IMR-90 (cell line): Measurements from ENCODE around the gene DNAJC17. TPM values are rescaled to one million over a fixed set of nuclear protein-coding genes. Genes with fewer than 3 reads are reported as not detected.

Experiments used
- ATAC-seq: fragments of 200-7000 bp; cut with Tn5 transposase; 2 replicates; pipeline ENCODE4 v1.9.1; 2020; ENCODE audit warnings: low read depth, mild to moderate bottlenecking, moderate library complexity
- BruUV-seq: library from RNA; stranded (reverse); fragments of 400-500 nt; replicated peaks from 2 replicates; lab custom pipeline; 2021; lab: Mats Ljungman, UMichigan
- CTCF ChIA-PET: fragments of 300-600 bp; formaldehyde crosslinking; extraction: SDS; loops from one replicate; lab custom pipeline; 2021; ENCODE audit warnings: antibody characterized with exemption; lab: Yijun Ruan, JAX
- POLR2A ChIA-PET: fragments of 300-600 bp; sonication (Branson Sonifier 250); formaldehyde crosslinking; loops from one replicate; lab custom pipeline; 2022; ENCODE audit warnings: antibody characterized with exemption; ENCODE audit not compliant: unreplicated experiment; lab: Charles Lee
- DNase-seq: peaks from one replicate; pipeline ENCODE4 v3.0.0; 2013
- H2AFZ ChIP-seq: replicated peaks from 2 replicates; pipeline ENCODE3; 2013; ENCODE audit warnings: low read length, mild to moderate bottlenecking; ENCODE audit not compliant: poor library complexity
- H2AK5ac ChIP-seq: 2 replicates; pipeline ENCODE4 v1.6.1; 2013; ENCODE audit warnings: low read depth, low read length, inconsistent platforms
- H2AK9ac ChIP-seq: replicated peaks from 2 replicates; pipeline ENCODE3; 2013; ENCODE audit warnings: mild to moderate bottlenecking, low read depth, low read length, moderate library complexity; ENCODE audit not compliant: poor library complexity
- H2BK120ac ChIP-seq: 2 replicates; pipeline ENCODE4 v1.6.1; 2013; ENCODE audit warnings: low read depth, low read length, inconsistent platforms
- H2BK15ac ChIP-seq: 3 replicates; pipeline ENCODE4 v1.6.1; 2013; ENCODE audit warnings: low read depth, low read length, inconsistent platforms
- H2BK20ac ChIP-seq: 2 replicates; pipeline ENCODE4 v1.6.1; 2013; ENCODE audit warnings: low read depth, mild to moderate bottlenecking, inconsistent platforms, low read length, moderate library complexity
- H2BK5ac ChIP-seq: 2 replicates; pipeline ENCODE4 v1.6.1; 2013; ENCODE audit warnings: mild to moderate bottlenecking, low read depth, low read length, inconsistent platforms; ENCODE audit not compliant: poor library complexity, severe bottlenecking
- H3K14ac ChIP-seq: replicated peaks from 2 replicates; pipeline ENCODE4 v1.6.1; 2013; ENCODE audit warnings: low read depth, low read length, inconsistent platforms
- H3K18ac ChIP-seq: 2 replicates; pipeline ENCODE4 v1.6.1; 2013; ENCODE audit warnings: low read depth, low read length, control low read depth
- H3K23ac ChIP-seq: 2 replicates; pipeline ENCODE4 v1.6.1; 2013; ENCODE audit warnings: low read depth, low read length, inconsistent platforms
- H3K27ac ChIP-seq: 2 replicates; pipeline ENCODE4 v1.5.1; 2013; ENCODE audit warnings: mild to moderate bottlenecking, control low read depth, low read length; ENCODE audit not compliant: insufficient read depth
- H3K27me3 ChIP-seq: 2 replicates; pipeline ENCODE4 v1.6.1; 2013; ENCODE audit warnings: low read length; ENCODE audit not compliant: control insufficient read depth, insufficient read depth
- H3K36me3 ChIP-seq: 2 replicates; pipeline ENCODE4 v1.6.1; 2013; ENCODE audit warnings: low read length, mixed read lengths; ENCODE audit not compliant: control insufficient read depth, insufficient read depth
- H3K4ac ChIP-seq: 2 replicates; pipeline ENCODE4 v1.6.1; 2013; ENCODE audit warnings: low read depth, low read length, inconsistent platforms
- H3K4me1 ChIP-seq: 2 replicates; pipeline ENCODE4 v1.6.1; 2013; ENCODE audit warnings: low read length, mixed read lengths; ENCODE audit not compliant: control insufficient read depth, insufficient read depth
- H3K4me2 ChIP-seq: 2 replicates; pipeline ENCODE4 v1.6.1; 2013; ENCODE audit warnings: low read depth, mild to moderate bottlenecking, control low read depth, low read length, moderate library complexity
- H3K4me3 ChIP-seq: 2 replicates; pipeline ENCODE4 v1.5.1; 2013; ENCODE audit warnings: low read depth, mild to moderate bottlenecking, control low read depth, low read length, moderate library complexity; ENCODE audit not compliant: insufficient read depth
- H3K56ac ChIP-seq: 2 replicates; pipeline ENCODE4 v1.6.1; 2013; ENCODE audit warnings: low read length, inconsistent platforms; ENCODE audit not compliant: insufficient read depth; ENCODE audit errors: extremely low read depth
- H3K79me1 ChIP-seq, 2 experiments: 2 replicates each; pipeline ENCODE4 v1.6.1; 2013; ENCODE audit warnings: low read length in 2 of 2, inconsistent platforms in 1 of 2, low read depth in 1 of 2
- H3K9ac ChIP-seq: 2 replicates; pipeline ENCODE4 v1.6.1; 2013; ENCODE audit warnings: low read depth, low read length, control low read depth
- H3K9me1 ChIP-seq: 2 replicates; pipeline ENCODE4 v1.6.1; 2013; ENCODE audit warnings: low read length, inconsistent platforms; ENCODE audit not compliant: insufficient read depth
- H3K9me3 ChIP-seq: 2 replicates; pipeline ENCODE4 v1.6.1; 2013; ENCODE audit warnings: low read length; ENCODE audit not compliant: control insufficient read depth, insufficient read depth
- H4K20me1 ChIP-seq: 2 replicates; pipeline ENCODE4 v1.6.1; 2013; ENCODE audit warnings: low read length, inconsistent platforms; ENCODE audit not compliant: insufficient read depth
- H4K5ac ChIP-seq: 2 replicates; pipeline ENCODE4 v1.6.1; 2013; ENCODE audit warnings: mild to moderate bottlenecking, low read depth, low read length, control low read depth
- H4K8ac ChIP-seq, 2 experiments: 2 replicates each; pipeline ENCODE4 v1.6.1; 2013; ENCODE audit warnings: low read depth in 2 of 2, low read length in 2 of 2, control low read depth in 1 of 2, inconsistent platforms in 1 of 2
- H4K91ac ChIP-seq: 2 replicates; pipeline ENCODE4 v1.6.1; 2013; ENCODE audit warnings: low read depth, low read length, inconsistent platforms; ENCODE audit not compliant: insufficient read depth
- BHLHE40 ChIP-seq: fragments of 150-350 bp; IDR thresholded peaks from 2 replicates; pipeline ENCODE4 v1.6.1; 2016; ENCODE audit warnings: mild to moderate bottlenecking, low read depth, low read length
- CEBPB ChIP-seq: IDR thresholded peaks from 2 replicates; pipeline ENCODE4 v1.6.1; 2012; ENCODE audit warnings: low read depth, low read length, improper control_type of control experiment
- CHD1 ChIP-seq: IDR thresholded peaks from 2 replicates; pipeline ENCODE4 v1.6.1; 2012; ENCODE audit warnings: low read depth, low read length, improper control_type of control experiment
- FOS ChIP-seq: fragments of 150-350 bp; IDR thresholded peaks from 2 replicates; pipeline ENCODE4 v1.6.1; 2016; ENCODE audit warnings: low read depth, low read length
- MAFK ChIP-seq: IDR thresholded peaks from 2 replicates; pipeline ENCODE4 v1.6.1; 2012; ENCODE audit warnings: low read depth, low read length, improper control_type of control experiment
- MAZ ChIP-seq: IDR thresholded peaks from 2 replicates; pipeline ENCODE4 v1.6.1; 2012; ENCODE audit warnings: low read depth, mild to moderate bottlenecking, low read length, improper control_type of control experiment, moderate library complexity, borderline replicate concordance
- MXI1 ChIP-seq: IDR thresholded peaks from 2 replicates; pipeline ENCODE4 v1.6.1; 2012; ENCODE audit warnings: low read depth, mild to moderate bottlenecking, low read length, moderate library complexity, borderline replicate concordance
- NFE2L2 ChIP-seq: fragments of 150-350 bp; IDR thresholded peaks from 2 replicates; pipeline ENCODE4 v1.6.1; 2016; ENCODE audit warnings: low read depth, mild to moderate bottlenecking, low read length
- POLR2A ChIP-seq: IDR thresholded peaks from 2 replicates; pipeline ENCODE4 v1.6.1; 2012; ENCODE audit warnings: mild to moderate bottlenecking, low read depth, low read length
- RAD21 ChIP-seq: IDR thresholded peaks from 2 replicates; pipeline ENCODE4 v1.6.1; 2012; ENCODE audit warnings: low read length, improper control_type of control experiment
- RCOR1 ChIP-seq: IDR thresholded peaks from 2 replicates; pipeline ENCODE4 v1.6.1; 2012; ENCODE audit warnings: mild to moderate bottlenecking, low read length, improper control_type of control experiment; ENCODE audit not compliant: insufficient replicate concordance
- RFX5 ChIP-seq: IDR thresholded peaks from 2 replicates; pipeline ENCODE4 v1.8.0; 2012; ENCODE audit warnings: low read depth, mild to moderate bottlenecking, low read length, moderate library complexity
- SMC3 ChIP-seq: fragments of 150-350 bp; IDR thresholded peaks from 2 replicates; pipeline ENCODE4 v1.6.1; 2016; ENCODE audit warnings: low read depth, mild to moderate bottlenecking, antibody characterized with exemption, low read length, moderate library complexity
- USF2 ChIP-seq: fragments of 150-350 bp; IDR thresholded peaks from 2 replicates; pipeline ENCODE4 v1.6.1; 2017; ENCODE audit warnings: mild to moderate bottlenecking, antibody characterized with exemption, low read length, low read depth
- WGBS, 2 experiments: methylation state at CpG; one replicate each; pipeline versions ENCODE4 v1.1.5 to v1.1.7; 2013; ENCODE audit warnings: missing lambda C conversion rate in 2 of 2; ENCODE audit not compliant: insufficient read length in 1 of 2; ENCODE audit errors: extremely low coverage in 2 of 2; 5-methylcytosine and 5-hydroxymethylcytosine counted together
- dilution Hi-C: fragments of 300-500 bp; cut with HindIII; formaldehyde crosslinking; loops from one replicate; pipeline ENCODE4 v1.14.3; 2018; ENCODE audit warnings: low sequenced_read_pairs; ENCODE audit not compliant: unreplicated experiment
- in situ Hi-C: fragments of 300-500 bp; cut with MboI; formaldehyde crosslinking; loops from 3 replicates; pipeline ENCODE4 v1.14.3; 2019; ENCODE audit warnings: low sequenced_read_pairs, inconsistent platforms, mixed read lengths
- intact Hi-C: fragments of 100-400 bp; cut with micrococcal nuclease; formaldehyde crosslinking; loops from 2 replicates; pipeline ENCODE4 v1.10.0; 2022
- polyA plus RNA-seq, 3 experiments: library from polyadenylated mRNA; depleted of rRNA; stranded (reverse); fragments of >200 nt; gene quantifications; 2 replicates each; pipeline ENCODE4 v1.2.3, GENCODE V29; 2012; ENCODE audit warnings: low replicate concordance in 1 of 3
- total RNA-seq: library from RNA; depleted of rRNA; stranded (reverse); fragments of >200 nt; gene quantifications from 2 replicates; pipeline ENCODE4 v1.2.3, GENCODE V29; 2012
- TF ChIP-seq, protein P1 (sequence below): conservative IDR thresholded peaks from 2 replicates; pipeline ENCODE4 v1.5.1; 2012; ENCODE audit warnings: mild to moderate bottlenecking, low read depth, low read length, improper control_type of control experiment
- TF ChIP-seq, protein P2 (sequence below): fragments of 150-350 bp; IDR thresholded peaks from 2 replicates; pipeline ENCODE4 v1.6.1; 2016; ENCODE audit warnings: low read depth, mild to moderate bottlenecking, low read length, moderate library complexity, borderline replicate concordance

DNAJC17 gene
- total and polyA plus RNA-seq, 2 of the 4 experiments (the other 2 are of a cell fraction), result 58.6 to 107 TPM

GRCh38 chr15:40755812-40756208, 51.5 kb downstream of the DNAJC17 start:
- no peak overlapping the region; the same call in 1 of the 2 replicates for H3K4me3 ChIP-seq
- H3K18ac ChIP-seq, result no peak overlapping the region
- H3K4me1 ChIP-seq, result peaks cover 1% of the 10 kb centered on the region; the same call in 1 of the 2 replicates
- TF ChIP-seq, protein P1, sequence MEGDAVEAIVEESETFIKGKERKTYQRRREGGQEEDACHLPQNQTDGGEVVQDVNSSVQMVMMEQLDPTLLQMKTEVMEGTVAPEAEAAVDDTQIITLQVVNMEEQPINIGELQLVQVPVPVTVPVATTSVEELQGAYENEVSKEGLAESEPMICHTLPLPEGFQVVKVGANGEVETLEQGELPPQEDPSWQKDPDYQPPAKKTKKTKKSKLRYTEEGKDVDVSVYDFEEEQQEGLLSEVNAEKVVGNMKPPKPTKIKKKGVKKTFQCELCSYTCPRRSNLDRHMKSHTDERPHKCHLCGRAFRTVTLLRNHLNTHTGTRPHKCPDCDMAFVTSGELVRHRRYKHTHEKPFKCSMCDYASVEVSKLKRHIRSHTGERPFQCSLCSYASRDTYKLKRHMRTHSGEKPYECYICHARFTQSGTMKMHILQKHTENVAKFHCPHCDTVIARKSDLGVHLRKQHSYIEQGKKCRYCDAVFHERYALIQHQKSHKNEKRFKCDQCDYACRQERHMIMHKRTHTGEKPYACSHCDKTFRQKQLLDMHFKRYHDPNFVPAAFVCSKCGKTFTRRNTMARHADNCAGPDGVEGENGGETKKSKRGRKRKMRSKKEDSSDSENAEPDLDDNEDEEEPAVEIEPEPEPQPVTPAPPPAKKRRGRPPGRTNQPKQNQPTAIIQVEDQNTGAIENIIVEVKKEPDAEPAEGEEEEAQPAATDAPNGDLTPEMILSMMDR, result no peak
- no peak for TF ChIP-seq CHD1
- TF ChIP-seq, protein P2, sequence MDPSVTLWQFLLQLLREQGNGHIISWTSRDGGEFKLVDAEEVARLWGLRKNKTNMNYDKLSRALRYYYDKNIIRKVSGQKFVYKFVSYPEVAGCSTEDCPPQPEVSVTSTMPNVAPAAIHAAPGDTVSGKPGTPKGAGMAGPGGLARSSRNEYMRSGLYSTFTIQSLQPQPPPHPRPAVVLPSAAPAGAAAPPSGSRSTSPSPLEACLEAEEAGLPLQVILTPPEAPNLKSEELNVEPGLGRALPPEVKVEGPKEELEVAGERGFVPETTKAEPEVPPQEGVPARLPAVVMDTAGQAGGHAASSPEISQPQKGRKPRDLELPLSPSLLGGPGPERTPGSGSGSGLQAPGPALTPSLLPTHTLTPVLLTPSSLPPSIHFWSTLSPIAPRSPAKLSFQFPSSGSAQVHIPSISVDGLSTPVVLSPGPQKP, result no peak
- no peak for TF ChIP-seq USF2
- TF ChIP-seq RFX5, result no peak
- TF ChIP-seq RAD21, result no peak
- TF ChIP-seq NFE2L2, result no peak
- no peak for TF ChIP-seq SMC3
- TF ChIP-seq MAZ, result no peak
- TF ChIP-seq CEBPB, result no peak
- TF ChIP-seq FOS, result no peak
- no peak for TF ChIP-seq MAFK
- TF ChIP-seq MXI1, result no peak
- TF ChIP-seq POLR2A, result no peak
- no peak for TF ChIP-seq RCOR1
- TF ChIP-seq BHLHE40, result no peak
- H3K56ac ChIP-seq, result peak overlapping the region; percentile 87; the same call in 1 of the 2 replicates
- no peak overlapping the region for H2BK20ac ChIP-seq
- WGBS, 2 experiments, result 92% methylated on average over 5 of the region's 10 CpGs; no CpG with 5 or more reads in 1 of the 2 experiments
- in situ Hi-C loops, result no loop called here
- no peaks in the 10 kb centered on the region for H3K9me3 ChIP-seq
- H3K4me2 ChIP-seq, result peak overlapping the region; percentile 74
- no peak overlapping the region for H2BK5ac ChIP-seq
- H4K91ac ChIP-seq, result no peak overlapping the region
- no peak overlapping the region for H2BK120ac ChIP-seq
- no peak for DNase-seq
- H3K9me1 ChIP-seq, result no peaks in the 10 kb centered on the region
- peak overlapping the region; percentile 92 for H3K9ac ChIP-seq
- H4K5ac ChIP-seq, result no peak overlapping the region
- no TSS peak for BruUV-seq
- H2AFZ ChIP-seq, result peak overlapping the region; percentile 77
- ChIA-PET POLR2A (no interaction called here), CTCF (interaction anchor here (0.6 kb wide), 2 partner anchors 103 to 105 kb away, joined by 3 read pairs; no protein-coding TSS in a partner anchor)
- H3K27me3 ChIP-seq, result no peaks in the 10 kb centered on the region; the same call in 1 of the 2 replicates
- H4K8ac ChIP-seq, result peak overlapping the region; percentile 87 to 96
- peak overlapping the region; percentile 33 for H2AK9ac ChIP-seq
- H2AK5ac ChIP-seq, result no peak overlapping the region
- no peak for ATAC-seq
- peaks cover 11% of the 10 kb centered on the region for H3K36me3 ChIP-seq
- H3K27ac ChIP-seq, result no peak overlapping the region; the same call in 1 of the 2 replicates
- H3K23ac ChIP-seq, result no peak overlapping the region
- intact Hi-C loops, result no loop called here
- no peaks in the 10 kb centered on the region for H4K20me1 ChIP-seq
- H3K4ac ChIP-seq, result peak overlapping the region; percentile 80; the same call in 1 of the 2 replicates
- no peak overlapping the region for H2BK15ac ChIP-seq
- no peak overlapping the region for H3K14ac ChIP-seq
- dilution Hi-C loops, result no loop called here
- H3K79me1 ChIP-seq, result peaks cover 6 to 29% of the 10 kb centered on the region in 2 experiments; a peak in 3 of 4 replicates
